WTC11 (cell line): ENCODE results near the gene LAMC3. TPM values are rescaled to one million over a fixed set of nuclear protein-coding genes. Genes with fewer than 3 reads are reported as not detected.

Source experiments
- ATAC-seq: fragments of 200-7000 bp; cut with Tn5 transposase; 2 replicates; pipeline ENCODE4 v1.10.0; 2021; ENCODE audit warnings: mild to moderate bottlenecking, moderate library complexity
- CTCF ChIA-PET: fragments of 300-600 bp; sonication (Branson Sonifier 250); formaldehyde crosslinking; loops from one replicate; lab custom pipeline; 2021; ENCODE audit warnings: antibody characterized with exemption; lab: Charles Lee
- POLR2A ChIA-PET: fragments of 350-600 bp; sonication (Branson Sonifier 250); formaldehyde crosslinking; loops from one replicate; lab custom pipeline; 2021; ENCODE audit warnings: antibody characterized with exemption; lab: Charles Lee
- DNase-seq: peaks from one replicate; pipeline ENCODE4 v3.0.0; 2021; ENCODE audit warnings: low spot score
- H3K27ac Mint-ChIP-seq: 2 replicates; pipeline ENCODE4 v1.8.0; 2021; ENCODE audit warnings: mixed read lengths
- H3K27me3 Mint-ChIP-seq: 2 replicates; pipeline ENCODE4 v1.8.0; 2021; ENCODE audit warnings: low read depth, mild to moderate bottlenecking, moderate library complexity, mixed read lengths
- H3K36me3 Mint-ChIP-seq: 2 replicates; pipeline ENCODE4 v1.8.0; 2021; ENCODE audit warnings: mixed read lengths
- H3K4me1 Mint-ChIP-seq: 2 replicates; pipeline ENCODE4 v1.8.0; 2022; ENCODE audit warnings: mixed read lengths
- H3K4me3 Mint-ChIP-seq: 2 replicates; pipeline ENCODE4 v1.8.0; 2021; ENCODE audit warnings: mild to moderate bottlenecking, moderate library complexity, mixed read lengths
- H3K9me3 Mint-ChIP-seq: 2 replicates; pipeline ENCODE4 v1.8.0; 2021; ENCODE audit warnings: mixed read lengths
- ATF3 ChIP-seq: sonication (generic); formaldehyde crosslinking; conservative IDR thresholded peaks from 2 replicates; pipeline ENCODE4 v1.8.1; 2022; ENCODE audit warnings: mild to moderate bottlenecking, missing genetic modification reagents
- ATF6 ChIP-seq: sonication (generic); formaldehyde crosslinking; IDR thresholded peaks from 2 replicates; pipeline ENCODE4 v1.8.1; 2023; ENCODE audit warnings: mild to moderate bottlenecking, missing genetic modification reagents
- CDX4 ChIP-seq: fragments of 250-450 bp; sonication (Bioruptor Pico); IDR thresholded peaks from 2 replicates; pipeline ENCODE4 v1.9.0; 2021; ENCODE audit warnings: moderate library complexity, mild to moderate bottlenecking, inconsistent platforms, borderline replicate concordance
- ELF4 ChIP-seq: sonication (generic); formaldehyde crosslinking; IDR thresholded peaks from 2 replicates; pipeline ENCODE4 v1.8.1; 2022; ENCODE audit warnings: low read depth, mild to moderate bottlenecking, moderate library complexity, missing genetic modification reagents
- EMX1 ChIP-seq: fragments of 250-450 bp; sonication (Bioruptor Pico); IDR thresholded peaks from 2 replicates; pipeline ENCODE4 v1.8.0; 2021; ENCODE audit warnings: mild to moderate bottlenecking
- FOXJ3 ChIP-seq: sonication (generic); formaldehyde crosslinking; IDR thresholded peaks from 2 replicates; pipeline ENCODE4 v1.9.0; 2021; ENCODE audit warnings: missing genetic modification reagents, mild to moderate bottlenecking, borderline replicate concordance
- FOXK1 ChIP-seq: sonication (generic); formaldehyde crosslinking; IDR thresholded peaks from 2 replicates; pipeline ENCODE4 v1.8.0; 2022; ENCODE audit warnings: mild to moderate bottlenecking, moderate library complexity, missing genetic modification reagents
- GABPB1 ChIP-seq: sonication (generic); formaldehyde crosslinking; IDR thresholded peaks from 2 replicates; pipeline ENCODE4 v1.8.1; 2023; ENCODE audit warnings: mild to moderate bottlenecking, missing genetic modification reagents
- IRF1 ChIP-seq: sonication (generic); formaldehyde crosslinking; IDR thresholded peaks from 2 replicates; pipeline ENCODE4 v1.8.0; 2023; ENCODE audit warnings: missing genetic modification reagents
- NFYB ChIP-seq: sonication (generic); formaldehyde crosslinking; conservative IDR thresholded peaks from 2 replicates; pipeline ENCODE4 v1.8.0; 2022; ENCODE audit warnings: low read depth, missing genetic modification reagents
- PRRX2 ChIP-seq: fragments of 250-450 bp; sonication (Bioruptor Pico); IDR thresholded peaks from 2 replicates; pipeline ENCODE4 v1.8.0; 2021; ENCODE audit warnings: mild to moderate bottlenecking
- RELA ChIP-seq: sonication (generic); formaldehyde crosslinking; IDR thresholded peaks from 2 replicates; pipeline ENCODE4 v1.8.1; 2022; ENCODE audit warnings: missing genetic modification reagents, mild to moderate bottlenecking, borderline replicate concordance
- SP1 ChIP-seq: sonication (generic); formaldehyde crosslinking; conservative IDR thresholded peaks from 2 replicates; pipeline ENCODE4 v1.8.1; 2022; ENCODE audit warnings: missing genetic modification reagents
- TEAD4 ChIP-seq: sonication (generic); formaldehyde crosslinking; IDR thresholded peaks from 2 replicates; pipeline ENCODE4 v1.8.0; 2022; ENCODE audit warnings: mild to moderate bottlenecking, missing genetic modification reagents
- TP53 ChIP-seq: sonication (generic); formaldehyde crosslinking; IDR thresholded peaks from 2 replicates; pipeline ENCODE4 v1.8.1; 2023; ENCODE audit warnings: mild to moderate bottlenecking, missing genetic modification reagents
- USF1 ChIP-seq: sonication (generic); formaldehyde crosslinking; IDR thresholded peaks from 2 replicates; pipeline ENCODE4 v1.8.0; 2022; ENCODE audit warnings: mild to moderate bottlenecking, missing genetic modification reagents
- ZBTB43 ChIP-seq: sonication (generic); formaldehyde crosslinking; IDR thresholded peaks from 2 replicates; pipeline ENCODE4 v1.8.1; 2023; ENCODE audit warnings: mild to moderate bottlenecking, missing genetic modification reagents
- ZMAT4 ChIP-seq: fragments of 250-450 bp; sonication (Bioruptor Pico); IDR thresholded peaks from 2 replicates; pipeline ENCODE4 v1.9.0; 2021; ENCODE audit warnings: mild to moderate bottlenecking
- ZNF219 ChIP-seq: sonication (generic); formaldehyde crosslinking; IDR thresholded peaks from 2 replicates; pipeline ENCODE4 v1.8.0; 2023; ENCODE audit warnings: missing genetic modification reagents, mild to moderate bottlenecking, borderline replicate concordance
- ZNF281 ChIP-seq: sonication (generic); formaldehyde crosslinking; IDR thresholded peaks from 2 replicates; pipeline ENCODE4 v1.8.0; 2023; ENCODE audit warnings: mild to moderate bottlenecking, missing genetic modification reagents
- ZNF532 ChIP-seq: fragments of 250-450 bp; sonication (Bioruptor Pico); IDR thresholded peaks from 2 replicates; pipeline ENCODE4 v1.9.0; 2021; ENCODE audit warnings: mild to moderate bottlenecking, borderline replicate concordance
- total RNA-seq: library from RNA; stranded (reverse); gene quantifications from 3 replicates; pipeline ENCODE4 v1.2.3, GENCODE V29; 2021

Gene LAMC3
- total RNA-seq, 1 experiment from 2014 or later, result 50.9 TPM

- Mint-ChIP-seq H3K4me3 (no peak overlapping the region), H3K27me3 (no peaks in the 10 kb centered on the region), H3K27ac (no peak overlapping the region), H3K36me3 (no peaks in the 10 kb centered on the region), H3K9me3 (no peaks in the 10 kb centered on the region), H3K4me1 (no peaks in the 10 kb centered on the region)
- CTCF ChIA-PET, result interaction anchor here (2.1 to 3.8 kb wide), 2 partner anchors 11 to 301 kb away, joined by 6 to 33 read pairs; no protein-coding TSS in a partner anchor
- POLR2A ChIA-PET, result no interaction called here
- no peak for TF ChIP-seq CDX4 (CRISPR knock-in tag)
- ATAC-seq (no peak), DNase-seq (no peak)
Observed at GRCh38 chr9:131035548-131035947, 26.6 kb downstream of the LAMC3 start.

- H3K4me1 Mint-ChIP-seq, result no peaks in the 10 kb centered on the region
- POLR2A ChIA-PET, result interaction anchor here (0.7 to 0.9 kb wide), 2 partner anchors 128 to 297 kb away, joined by 3 read pairs; no protein-coding TSS in a partner anchor
- H3K27ac Mint-ChIP-seq, result no peak overlapping the region
- H3K4me3 Mint-ChIP-seq, result no peak overlapping the region
- TF ChIP-seq NFYB, result no peak
- no peak for TF ChIP-seq ATF3
- no peak for TF ChIP-seq EMX1 (CRISPR knock-in tag)
- no peak for TF ChIP-seq FOXK1 (CRISPR knock-in tag)
- TF ChIP-seq ATF6 (CRISPR knock-in tag), result no peak
- TF ChIP-seq ELF4, result no peak
- no peak for TF ChIP-seq RELA (CRISPR knock-in tag)
- no peak for TF ChIP-seq USF1 (CRISPR knock-in tag)
- TF ChIP-seq ZBTB43 (CRISPR knock-in tag), result no peak
- TF ChIP-seq FOXJ3 (CRISPR knock-in tag), result no peak
- TF ChIP-seq ZMAT4 (CRISPR knock-in tag), result no peak
- TF ChIP-seq ZNF532 (CRISPR knock-in tag), result no peak
- TF ChIP-seq TEAD4 (CRISPR knock-in tag), result no peak
- no peak for TF ChIP-seq SP1 (CRISPR knock-in tag)
- TF ChIP-seq IRF1 (CRISPR knock-in tag), result no peak
- no peak for TF ChIP-seq PRRX2 (CRISPR knock-in tag)
- no peak for TF ChIP-seq GABPB1 (CRISPR knock-in tag)
- TF ChIP-seq TP53 (CRISPR knock-in tag), result no peak
- no peak for TF ChIP-seq ZNF281 (CRISPR knock-in tag)
- TF ChIP-seq ZNF219 (CRISPR knock-in tag), result no peak
- CTCF ChIA-PET, result interaction anchor here (2.1 to 3.8 kb wide), 2 partner anchors 10 to 301 kb away, joined by 6 to 33 read pairs; no protein-coding TSS in a partner anchor
- H3K27me3 Mint-ChIP-seq, result no peaks in the 10 kb centered on the region
- 0 out of 2 replicates have a peak, but pooled peaks cover 2% of the 10 kb centered on the region for H3K36me3 Mint-ChIP-seq
- ATAC-seq, result no peak
- no peak for DNase-seq
- no peaks in the 10 kb centered on the region for H3K9me3 Mint-ChIP-seq
Observed at GRCh38 chr9:131036071-131036470, 27.1 kb downstream of the LAMC3 start.
